Endothelial cell (in vitro differentiated cells): ENCODE measurements around the gene CCDC97. TPM values are rescaled to one million over a fixed set of nuclear protein-coding genes. Genes with fewer than 3 reads are reported as not detected.

Experiments used
- DNase-seq: peaks from one replicate; pipeline ENCODE4 v3.0.0; 2021; ENCODE audit warnings: low spot score
- H3K27ac Mint-ChIP-seq: one replicate; pipeline ENCODE4 v1.8.0; 2021; ENCODE audit warnings: mixed read lengths, inconsistent platforms; ENCODE audit not compliant: unreplicated experiment
- H3K27me3 Mint-ChIP-seq: one replicate; pipeline ENCODE4 v1.8.0; 2021; ENCODE audit warnings: mild to moderate bottlenecking, moderate library complexity, mixed read lengths, inconsistent platforms; ENCODE audit not compliant: unreplicated experiment
- H3K36me3 Mint-ChIP-seq: one replicate; pipeline ENCODE4 v1.8.0; 2021; ENCODE audit warnings: mild to moderate bottlenecking, low read depth, mixed read lengths, inconsistent platforms; ENCODE audit not compliant: unreplicated experiment
- H3K4me1 Mint-ChIP-seq: one replicate; pipeline ENCODE4 v1.8.0; 2021; ENCODE audit warnings: mild to moderate bottlenecking, mixed read lengths, inconsistent platforms; ENCODE audit not compliant: unreplicated experiment
- H3K4me3 Mint-ChIP-seq: one replicate; pipeline ENCODE4 v1.8.0; 2021; ENCODE audit warnings: mild to moderate bottlenecking, mixed read lengths, inconsistent platforms; ENCODE audit not compliant: unreplicated experiment
- H3K9me3 Mint-ChIP-seq: one replicate; pipeline ENCODE4 v1.8.0; 2021; ENCODE audit warnings: mixed read lengths, inconsistent platforms; ENCODE audit not compliant: unreplicated experiment
- total RNA-seq: library from RNA; stranded (reverse); fragmentation: NEBNext Ultra II Directional; extraction: Animal tissue kit (Norgen Biotek cat#: 25700); gene quantifications from one replicate; pipeline ENCODE4 v1.2.1, GENCODE V29; 2021; ENCODE audit not compliant: unreplicated experiment
- TF ChIP-seq, protein P1 (sequence below): fragments of 200-600 bp; sonication (generic); IDR thresholded peaks from one replicate; pipeline ENCODE4 v1.5.0; 2021; ENCODE audit warnings: antibody characterized with exemption; ENCODE audit not compliant: unreplicated experiment

CCDC97 gene
- total RNA-seq, 1 donor from 2014 or later = 28.6 TPM

DNA sequence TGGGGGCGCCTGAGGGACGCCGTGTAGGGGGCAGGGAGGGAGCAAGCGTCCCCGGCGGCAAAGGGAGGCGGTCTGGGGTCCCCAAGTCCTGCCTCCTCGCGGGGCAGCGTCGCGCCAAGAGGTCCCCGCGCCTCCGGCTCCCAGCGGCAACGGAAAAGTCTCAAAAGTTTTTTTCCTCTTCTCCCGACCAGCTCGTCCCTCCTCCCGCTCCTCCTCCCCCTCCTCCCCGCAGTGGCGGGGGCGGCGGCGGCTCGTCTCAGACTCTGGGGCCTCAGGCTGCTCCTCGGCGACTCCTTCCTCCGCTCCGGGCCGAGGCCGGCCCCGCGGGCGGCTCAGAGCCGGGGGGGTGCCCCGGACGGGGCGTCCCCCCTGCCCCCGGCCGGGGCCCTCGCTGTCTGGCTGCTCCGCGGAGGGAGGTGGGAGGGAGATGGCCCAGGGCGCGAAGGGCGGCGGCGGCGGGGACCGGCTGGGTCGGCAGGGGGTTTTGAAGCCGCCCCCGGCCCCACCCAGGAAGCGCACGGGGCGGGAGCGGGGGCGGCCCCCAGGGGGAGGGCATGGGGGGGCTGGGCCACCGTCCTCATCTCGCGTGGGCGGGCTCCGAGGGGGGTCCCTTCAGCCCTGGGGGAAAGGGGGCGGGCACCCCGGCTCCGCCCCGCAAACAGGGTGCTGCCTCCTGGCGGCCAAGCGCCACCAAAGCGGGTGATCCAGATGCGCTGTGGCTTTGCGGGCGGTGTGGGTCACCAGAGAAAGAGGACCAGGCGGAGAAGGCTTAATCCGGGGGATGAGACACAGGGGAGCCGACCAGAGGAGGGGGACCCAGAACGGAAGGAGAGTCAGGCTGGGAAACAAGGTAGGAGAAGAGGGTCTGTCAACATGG, 43.7 kb downstream of the CCDC97 start, which contains the start of gene TGFB1:
Gene TGFB1, minus strand, starts transcription at position 457 of the 877 bp plus-strand sequence. CDS start 878 bp downstream, outside the sequence.
- peak; percentile 85 for DNase-seq
- peaks cover 38% of the 10 kb centered on the region for H3K4me1 Mint-ChIP-seq
- peak within 1 kb of the TSS; percentile 100 for H3K4me3 Mint-ChIP-seq
- H3K27me3 Mint-ChIP-seq = peaks cover 23% of the 10 kb centered on the region
- peak within 1 kb of the TSS; percentile 89 for H3K27ac Mint-ChIP-seq
- TF ChIP-seq, protein P1, sequence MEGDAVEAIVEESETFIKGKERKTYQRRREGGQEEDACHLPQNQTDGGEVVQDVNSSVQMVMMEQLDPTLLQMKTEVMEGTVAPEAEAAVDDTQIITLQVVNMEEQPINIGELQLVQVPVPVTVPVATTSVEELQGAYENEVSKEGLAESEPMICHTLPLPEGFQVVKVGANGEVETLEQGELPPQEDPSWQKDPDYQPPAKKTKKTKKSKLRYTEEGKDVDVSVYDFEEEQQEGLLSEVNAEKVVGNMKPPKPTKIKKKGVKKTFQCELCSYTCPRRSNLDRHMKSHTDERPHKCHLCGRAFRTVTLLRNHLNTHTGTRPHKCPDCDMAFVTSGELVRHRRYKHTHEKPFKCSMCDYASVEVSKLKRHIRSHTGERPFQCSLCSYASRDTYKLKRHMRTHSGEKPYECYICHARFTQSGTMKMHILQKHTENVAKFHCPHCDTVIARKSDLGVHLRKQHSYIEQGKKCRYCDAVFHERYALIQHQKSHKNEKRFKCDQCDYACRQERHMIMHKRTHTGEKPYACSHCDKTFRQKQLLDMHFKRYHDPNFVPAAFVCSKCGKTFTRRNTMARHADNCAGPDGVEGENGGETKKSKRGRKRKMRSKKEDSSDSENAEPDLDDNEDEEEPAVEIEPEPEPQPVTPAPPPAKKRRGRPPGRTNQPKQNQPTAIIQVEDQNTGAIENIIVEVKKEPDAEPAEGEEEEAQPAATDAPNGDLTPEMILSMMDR = peak; percentile 89
- peaks cover 21% of the 10 kb centered on the region for H3K36me3 Mint-ChIP-seq
- H3K9me3 Mint-ChIP-seq = peaks cover 4% of the 10 kb centered on the region

DNA sequence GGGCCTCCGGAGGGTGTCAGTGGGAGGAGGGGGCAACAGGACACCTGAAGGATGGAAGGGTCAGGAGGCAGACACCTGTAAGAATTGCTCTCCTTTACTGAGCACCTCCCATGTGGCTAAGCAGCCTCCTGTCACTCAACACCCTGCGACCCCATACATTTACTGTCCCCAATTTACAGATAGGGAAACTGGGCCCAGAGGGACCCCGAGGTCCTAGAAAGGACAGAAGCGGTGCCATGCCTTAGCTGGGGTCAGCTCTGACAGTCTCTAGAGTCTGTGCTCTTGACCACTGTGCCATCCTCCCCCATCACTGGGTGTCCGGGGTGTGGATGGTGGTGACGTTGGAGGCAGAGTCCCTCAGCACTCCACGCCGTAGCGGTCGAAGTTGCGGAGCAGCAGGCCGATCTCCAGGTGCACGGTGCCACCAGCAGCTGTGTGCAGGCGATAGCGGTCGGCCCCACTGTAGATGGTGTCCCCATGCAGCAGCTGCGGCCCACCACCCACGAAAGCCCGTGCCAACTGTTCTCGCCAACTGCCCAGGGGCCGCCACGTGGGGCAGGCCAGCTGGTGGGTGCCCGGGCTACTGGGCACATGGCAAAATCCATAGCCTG, 44.5 kb downstream of the CCDC97 start:
- peak overlapping the region; percentile 87 for H3K4me3 Mint-ChIP-seq
- peaks cover 31% of the 10 kb centered on the region for H3K4me1 Mint-ChIP-seq

DNA sequence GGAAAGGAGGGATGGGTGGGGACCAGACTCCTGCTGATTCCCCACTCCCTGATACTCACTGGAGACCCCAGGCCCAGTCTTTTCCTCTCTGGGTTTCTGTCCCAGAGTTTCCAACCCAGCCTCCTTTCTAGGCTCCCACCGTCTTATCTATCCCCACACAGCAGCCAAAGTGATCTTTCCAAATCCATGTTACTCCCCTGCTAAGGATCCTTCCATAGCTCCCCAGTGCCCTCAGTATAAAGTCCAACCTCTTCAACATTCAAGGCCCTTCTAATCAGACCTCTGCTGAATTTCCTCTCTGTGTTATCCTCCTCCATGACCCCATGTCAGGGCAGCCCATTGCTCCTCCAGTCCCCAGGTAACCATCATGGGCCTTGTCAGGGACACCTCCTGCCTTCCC, 45.1 kb downstream of the CCDC97 start:
- H3K36me3 Mint-ChIP-seq = peaks cover 16% of the 10 kb centered on the region
- peaks cover 25% of the 10 kb centered on the region for H3K4me1 Mint-ChIP-seq
- H3K4me3 Mint-ChIP-seq = peak overlapping the region; percentile 79
- peaks cover 25% of the 10 kb centered on the region for H3K27me3 Mint-ChIP-seq
- H3K9me3 Mint-ChIP-seq = peaks cover 4% of the 10 kb centered on the region
- DNase-seq = no peak
- TF ChIP-seq, protein P1 = no peak
- peak overlapping the region; percentile 38 for H3K27ac Mint-ChIP-seq

More for the DNA sequence above, 44.5 kb downstream of the CCDC97 start:
- peaks cover 4% of the 10 kb centered on the region for H3K9me3 Mint-ChIP-seq
- TF ChIP-seq, protein P1 = peak; percentile 21
- peaks cover 23% of the 10 kb centered on the region for H3K27me3 Mint-ChIP-seq
- H3K36me3 Mint-ChIP-seq = peaks cover 16% of the 10 kb centered on the region
- no peak for DNase-seq
- no peak overlapping the region for H3K27ac Mint-ChIP-seq

DNA sequence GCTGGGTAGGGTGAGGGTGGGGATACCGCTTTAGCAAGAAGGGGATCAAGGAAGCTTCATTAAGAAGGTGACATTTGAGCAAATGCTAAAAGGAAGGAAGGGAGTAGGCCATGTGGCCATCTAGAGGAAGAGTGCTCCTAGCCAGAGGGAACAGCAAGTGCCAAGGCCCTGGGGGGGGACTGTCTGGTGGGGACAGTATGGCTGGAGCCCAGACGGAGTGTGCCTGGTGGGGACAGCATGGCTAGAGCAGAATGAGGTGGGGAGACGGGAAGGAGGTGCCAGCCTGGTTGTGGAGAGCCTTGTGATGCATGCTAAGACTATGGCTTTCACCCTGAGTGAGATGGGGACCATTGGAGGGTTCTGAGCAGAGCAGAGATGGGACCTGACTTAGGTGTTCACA, 45.8 kb downstream of the CCDC97 start:
- Mint-ChIP-seq H3K27me3 (peaks cover 28% of the 10 kb centered on the region), H3K4me1 (peaks cover 24% of the 10 kb centered on the region), H3K36me3 (peaks cover 15% of the 10 kb centered on the region), H3K9me3 (peaks cover 3% of the 10 kb centered on the region), H3K4me3 (no peak overlapping the region), H3K27ac (no peak overlapping the region)
- DNase-seq = no peak
- TF ChIP-seq, protein P1 = no peak
